NCI-H1105 (cell line): ENCODE measurements around the gene FCGR2B.
"Not testable (repeated sequence)": the region's sequence is repeated elsewhere in the genome, so short reads cannot be mapped to it uniquely, and the experiment has no call there.

Source experiments
- DNase-seq: peaks from one replicate; lab custom pipeline; 2025; lab: John Stamatoyannopoulos, UW

FCGR2B gene

GRCh38 chr1:161647507-161648360 lies 15.2 kb upstream of the FCGR2B start:
- not testable (repeated sequence) for DNase-seq

DNA sequence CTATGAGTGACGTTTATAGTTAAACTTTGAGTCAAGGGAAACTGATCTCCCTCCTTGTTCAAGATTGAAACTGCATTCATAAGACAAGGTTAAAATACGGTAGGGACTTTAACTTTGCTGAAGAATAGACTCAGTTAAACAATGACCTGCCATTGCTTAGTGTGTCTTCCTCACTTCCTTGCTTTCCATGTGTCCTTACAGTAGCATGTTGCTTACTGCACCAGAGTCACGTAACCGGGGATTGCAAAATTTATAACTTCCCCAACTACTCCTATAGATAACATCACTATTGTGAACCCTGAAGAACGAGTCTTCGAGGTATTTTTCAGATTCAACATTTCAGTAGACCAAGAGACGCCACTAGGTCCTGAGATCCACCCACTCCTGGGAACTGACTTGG lies 9.4 kb upstream of the FCGR2B start:
- DNase-seq, result not testable (repeated sequence)

- not testable (repeated sequence) for DNase-seq
Measured at GRCh38 chr1:161653971-161654370, 9.0 kb upstream of the FCGR2B start.

DNA sequence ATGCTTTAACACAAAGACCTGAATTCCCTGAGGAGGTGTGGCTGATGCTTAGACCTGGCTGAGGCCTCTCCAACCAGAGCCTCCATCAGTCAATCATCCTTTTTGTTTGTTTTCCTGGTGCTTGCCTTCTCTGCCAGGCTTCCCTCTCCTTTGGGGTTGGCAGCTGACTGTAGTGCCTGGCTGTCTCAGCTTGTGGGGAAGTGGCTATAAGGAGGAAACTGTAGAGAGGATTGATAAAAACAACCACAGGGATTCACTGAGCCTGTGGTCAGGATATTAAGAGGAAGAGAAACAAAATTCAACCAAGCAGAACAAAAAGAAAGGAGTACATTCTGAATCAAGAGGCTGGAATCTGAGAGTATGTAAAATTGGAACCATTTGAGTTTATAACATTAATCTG lies 4.4 kb upstream of the FCGR2B start:
- DNase-seq, result not testable (repeated sequence)

- DNase-seq, result not testable (repeated sequence)
Measured at GRCh38 chr1:161661660-161662311, 1.2 kb upstream of the FCGR2B start.

GRCh38 chr1:161663569-161663968 lies 626 bp downstream of the FCGR2B start:
- DNase-seq, result not testable (repeated sequence)

DNA sequence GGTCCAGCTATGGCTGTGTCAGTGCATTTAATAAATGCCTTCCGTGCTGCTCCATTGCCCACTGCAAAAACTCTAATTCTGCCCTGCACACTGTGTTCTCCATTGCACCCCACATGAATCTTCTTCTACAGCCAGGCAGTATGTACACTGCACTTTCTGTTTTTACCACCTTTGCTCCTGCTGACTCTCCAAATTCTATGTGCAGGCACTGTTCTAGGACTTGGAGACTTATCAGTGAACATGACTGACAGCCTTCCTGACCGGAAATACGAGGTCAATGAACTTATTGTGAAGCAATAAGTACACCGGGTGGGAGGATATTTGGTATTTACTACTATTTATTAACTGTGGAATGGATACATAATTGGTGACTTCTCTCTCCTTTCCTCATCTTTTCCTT lies 1.7 kb downstream of the FCGR2B start:
- not testable (repeated sequence) for DNase-seq

GRCh38 chr1:161671045-161672020 lies 8.4 kb downstream of the FCGR2B start:
- not testable (repeated sequence) for DNase-seq

GRCh38 chr1:161673437-161673836 lies 10.5 kb downstream of the FCGR2B start:
- not testable (repeated sequence) for DNase-seq

- not testable (repeated sequence) for DNase-seq
Measured at GRCh38 chr1:161674447-161674846, 11.5 kb downstream of the FCGR2B start.

GRCh38 chr1:161674908-161675307 lies 12.0 kb downstream of the FCGR2B start:
- not testable (repeated sequence) for DNase-seq

DNA sequence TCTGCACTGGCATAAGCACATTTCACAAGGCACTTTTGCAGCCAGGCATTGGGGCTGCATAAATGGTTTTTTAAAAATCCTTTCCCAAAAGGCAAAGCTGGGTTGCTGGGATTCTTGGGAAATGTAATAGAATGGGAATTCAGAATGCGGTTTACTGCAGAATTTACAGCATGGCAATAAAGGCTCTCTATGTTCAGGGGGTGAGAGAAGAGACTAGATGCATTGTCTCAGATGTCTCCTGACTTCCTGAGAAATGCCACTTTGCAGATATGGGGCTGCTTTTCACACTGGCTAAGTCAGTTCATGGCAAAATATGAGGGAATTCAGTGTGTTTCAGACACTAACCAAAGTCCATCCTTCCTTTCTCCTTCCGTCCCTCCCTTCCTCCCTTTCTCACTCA lies 13.5 kb downstream of the FCGR2B start:
- no peak for DNase-seq

- no peak for DNase-seq
Measured at GRCh38 chr1:161676958-161677689, 14.2 kb downstream of the FCGR2B start.

DNA sequence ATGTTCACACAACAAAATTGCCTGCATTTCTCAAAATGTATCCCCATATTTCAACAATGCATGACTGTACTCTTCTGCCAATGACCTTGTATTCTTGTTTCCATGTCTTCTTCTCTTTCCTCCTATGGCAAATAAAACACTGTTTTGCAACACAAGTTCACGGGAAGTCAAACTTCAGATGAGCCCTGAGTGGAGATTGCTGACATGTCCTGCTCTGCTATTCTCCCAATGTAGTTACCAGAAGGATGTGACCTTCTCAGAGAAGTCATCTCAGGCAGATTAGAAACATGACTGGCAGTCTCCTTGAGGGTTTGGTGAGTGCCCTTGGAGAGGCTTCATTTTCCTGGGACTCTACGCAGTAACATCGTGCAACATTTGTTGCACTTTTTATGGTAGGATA lies 15.6 kb downstream of the FCGR2B start:
- no peak for DNase-seq

- no peak for DNase-seq
Measured at GRCh38 chr1:161681879-161682278, 18.9 kb downstream of the FCGR2B start.

GRCh38 chr1:161688946-161689345 lies 26.0 kb downstream of the FCGR2B start:
- DNase-seq, result no peak

DNA sequence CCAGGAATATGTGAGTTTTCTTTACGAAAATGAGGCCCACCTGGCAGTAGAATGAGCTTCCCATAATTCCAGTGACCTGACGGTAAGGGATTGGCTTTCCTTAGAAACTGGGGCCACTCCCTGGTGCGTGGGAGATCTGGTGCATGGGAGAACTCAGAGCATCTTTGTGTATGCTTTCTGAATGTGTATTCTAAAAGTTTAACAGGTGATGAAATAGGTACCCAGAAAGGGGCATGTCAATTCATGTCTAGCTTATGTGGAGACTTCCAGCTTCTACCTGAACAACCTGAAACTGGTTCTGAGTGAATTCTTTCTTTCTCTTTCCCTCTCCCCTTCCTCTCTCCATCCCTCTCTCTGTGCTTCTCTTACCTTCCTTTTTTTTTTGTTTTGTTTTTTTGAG lies 28.9 kb downstream of the FCGR2B start:
- DNase-seq, result no peak

GRCh38 chr1:161693020-161693712 lies 30.2 kb downstream of the FCGR2B start:
- DNase-seq, result not testable (repeated sequence)

DNA sequence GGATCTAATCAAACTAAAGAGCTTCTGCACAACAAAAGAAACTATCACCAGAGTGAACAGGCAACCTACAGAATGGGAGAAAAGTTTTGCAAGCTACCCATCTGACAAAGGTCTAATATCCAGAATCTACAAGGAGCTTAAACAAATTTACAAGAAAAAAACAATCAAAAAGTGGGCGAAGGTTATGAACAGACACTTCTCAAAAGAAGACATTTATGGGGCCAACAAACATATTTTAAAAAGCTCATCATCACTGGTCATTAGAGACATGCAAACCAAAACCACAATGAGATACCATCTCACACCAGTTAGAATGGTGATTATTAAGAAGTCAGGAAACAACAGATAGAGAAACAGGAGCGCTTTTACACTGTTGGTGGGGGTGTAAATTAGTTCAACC lies 35.4 kb downstream of the FCGR2B start:
- DNase-seq, result not testable (repeated sequence)

GRCh38 chr1:161702250-161702649 lies 39.3 kb downstream of the FCGR2B start:
- DNase-seq, result no peak

- DNase-seq, result no peak
Measured at GRCh38 chr1:161705537-161705936, 42.6 kb downstream of the FCGR2B start.
